ENCODE results near the gene CDON.

The CDON gene

GRCh38 chr11:125925804-125926203 is 136.9 kb downstream of the CDON start:
- TF ChIP-seq ZFX (IDR thresholded peaks at IDR 0.05) (no peak), CTCF (conservative IDR thresholded peaks at IDR 0.05) (no peak)
- H3K27ac ChIP-seq, result no peak overlapping the region

GRCh38 chr11:125925247-125925740 is 137.4 kb downstream of the CDON start:
- no peak overlapping the region for H3K27ac ChIP-seq
- TF ChIP-seq ZFX (IDR thresholded peaks at IDR 0.05) (no peak), CTCF (conservative IDR thresholded peaks at IDR 0.05) (no peak)

- TF ChIP-seq ZFX (IDR thresholded peaks at IDR 0.05) (no peak), CTCF (conservative IDR thresholded peaks at IDR 0.05) (no peak)
- H3K27ac ChIP-seq, result no peak overlapping the region
Observed at GRCh38 chr11:125924384-125925007, 138.2 kb downstream of the CDON start.

GRCh38 chr11:125923633-125924032 is 139.0 kb downstream of the CDON start:
- TF ChIP-seq CTCF (conservative IDR thresholded peaks at IDR 0.05), result no peak
- TF ChIP-seq ZFX (IDR thresholded peaks at IDR 0.05), result no peak
- no peak overlapping the region for H3K27ac ChIP-seq

- H3K27ac ChIP-seq, result no peak overlapping the region
- TF ChIP-seq ZFX (IDR thresholded peaks at IDR 0.05) (no peak), CTCF (conservative IDR thresholded peaks at IDR 0.05) (peak; percentile 93)
Observed at GRCh38 chr11:125923012-125923579, 139.6 kb downstream of the CDON start.

- no peak overlapping the region for H3K27ac ChIP-seq
- TF ChIP-seq ZFX (IDR thresholded peaks at IDR 0.05) (no peak), CTCF (conservative IDR thresholded peaks at IDR 0.05) (no peak)
Observed at GRCh38 chr11:125922156-125922555, 140.5 kb downstream of the CDON start.

- TF ChIP-seq ZFX (IDR thresholded peaks at IDR 0.05), result no peak
Observed at GRCh38 chr11:125921042-125921441, 141.6 kb downstream of the CDON start.

More at GRCh38 chr11:125921042-125921441, 141.6 kb downstream of the CDON start:
- H3K27ac ChIP-seq, result no peak overlapping the region
